H1 (cell line): Measurements from ENCODE around the gene POU2AF3. TPM values are rescaled to one million over a fixed set of nuclear protein-coding genes. Genes with fewer than 3 reads are reported as not detected.

Experiments
- CTCF ChIA-PET: fragments of 300-600 bp; sonication (Branson Sonifier 250); formaldehyde crosslinking; loops from one replicate; lab custom pipeline; 2021; ENCODE audit not compliant: partially characterized antibody; lab: Charles Lee
- POLR2A ChIA-PET: fragments of 300-600 bp; sonication (Branson Sonifier 250); formaldehyde crosslinking; loops from one replicate; lab custom pipeline; 2021; ENCODE audit warnings: inconsistent platforms; ENCODE audit not compliant: partially characterized antibody; lab: Charles Lee
- DNase-seq, 2 experiments: peaks; one replicate each; pipeline versions ENCODE4 v3.0.0 to v3.0.0-alpha.2; 2010 to 2022; ENCODE audit warnings: low spot score in 2 of 2, low read depth in 1 of 2, mixed read lengths in 1 of 2
- FAIRE-seq: peaks from 2 replicates; lab custom pipeline; 2011; peaks lifted over from hg19 to GRCh38; lab: Jason Lieb, UNC
- H2AFZ ChIP-seq: 2 replicates; pipeline ENCODE4 v1.8.1; 2012; ENCODE audit warnings: low read length, inconsistent platforms
- H2AK5ac ChIP-seq: 2 replicates; pipeline ENCODE4 v1.6.1; 2013; ENCODE audit warnings: low read depth, low read length
- H2BK120ac ChIP-seq: replicated peaks from 2 replicates; pipeline ENCODE3; 2013; ENCODE audit warnings: low read depth, low read length, inconsistent platforms
- H2BK12ac ChIP-seq: 2 replicates; pipeline ENCODE4 v1.6.1; 2013; ENCODE audit warnings: low read depth, low read length
- H2BK15ac ChIP-seq: 2 replicates; pipeline ENCODE4 v1.6.1; 2013; ENCODE audit warnings: low read length
- H2BK20ac ChIP-seq: 2 replicates; pipeline ENCODE4 v1.6.1; 2013; ENCODE audit warnings: low read length
- H2BK5ac ChIP-seq: 2 replicates; pipeline ENCODE4 v1.6.1; 2013; ENCODE audit warnings: low read depth, low read length
- H3K14ac ChIP-seq: 2 replicates; pipeline ENCODE4 v1.6.1; 2013; ENCODE audit warnings: inconsistent platforms; ENCODE audit not compliant: insufficient read length
- H3K18ac ChIP-seq: 2 replicates; pipeline ENCODE4 v1.6.1; 2013; ENCODE audit warnings: low read length; ENCODE audit errors: extremely low read depth
- H3K23ac ChIP-seq: 2 replicates; pipeline ENCODE4 v1.6.1; 2013; ENCODE audit warnings: inconsistent platforms; ENCODE audit not compliant: insufficient read length
- H3K23me2 ChIP-seq: 2 replicates; pipeline ENCODE4 v1.6.1; 2013; ENCODE audit warnings: low read depth, low read length
- H3K27ac ChIP-seq: 2 replicates; pipeline ENCODE4 v1.6.1; 2011; ENCODE audit warnings: low read depth, low read length, inconsistent platforms
- H3K27me3 ChIP-seq, 4 experiments: replicated peaks in 1 of 4; 1 replicate in 1 of 4; 2 replicates in 3 of 4; pipeline versions ENCODE4 v1.6.1 to v1.8.1; 2011 to 2013; ENCODE audit warnings: low read length in 3 of 4, mild to moderate bottlenecking in 3 of 4, inconsistent platforms in 2 of 4, mixed read lengths in 2 of 4, moderate library complexity in 1 of 4; ENCODE audit not compliant: control insufficient read depth in 3 of 4, insufficient read depth in 3 of 4; ENCODE audit errors: extremely low read depth in 1 of 4
- H3K36me3 ChIP-seq, 4 experiments: 2 replicates each; pipeline versions ENCODE4 v1.6.1 to v1.8.1; 2011 to 2013; ENCODE audit warnings: mild to moderate bottlenecking in 4 of 4, low read length in 3 of 4, moderate library complexity in 2 of 4, control low read depth in 1 of 4, inconsistent platforms in 1 of 4; ENCODE audit not compliant: insufficient read depth in 4 of 4, control insufficient read depth in 2 of 4
- H3K4ac ChIP-seq: replicated peaks from 2 replicates; pipeline ENCODE3; 2013; ENCODE audit warnings: low read length, low read depth, mixed read lengths, inconsistent platforms; ENCODE audit not compliant: insufficient read length
- H3K4me1 ChIP-seq, 4 experiments: replicated peaks in 1 of 4; 1 replicate in 1 of 4; 2 replicates in 3 of 4; pipeline versions ENCODE4 v1.6.1 to v1.8.1; 2011 to 2013; ENCODE audit warnings: low read length in 3 of 4, inconsistent platforms in 2 of 4, mixed read lengths in 1 of 4; ENCODE audit not compliant: insufficient read depth in 4 of 4, control insufficient read depth in 3 of 4
- H3K4me2 ChIP-seq, 2 experiments: 2 replicates each; pipeline versions ENCODE4 v1.6.1 to v1.8.1; 2011 to 2013; ENCODE audit warnings: low read depth in 2 of 2, low read length in 2 of 2, control low read depth in 1 of 2, inconsistent platforms in 1 of 2, mild to moderate bottlenecking in 1 of 2; ENCODE audit not compliant: insufficient read depth in 1 of 2
- H3K4me3 ChIP-seq, 4 experiments: fragments of 200-600, 300-600 bp in 1 of 4; sonication (generic), shearing (Covaris generic), sonication (Bioruptor Twin) in 1 of 4; 2 replicates each; pipeline versions ENCODE4 v1.5.1 to v1.8.1; 2011 to 2016; ENCODE audit warnings: low read length in 4 of 4, low read depth in 3 of 4, control low read depth in 2 of 4, inconsistent platforms in 2 of 4, mild to moderate bottlenecking in 2 of 4, mixed read lengths in 1 of 4, moderate library complexity in 1 of 4; ENCODE audit not compliant: insufficient read depth in 2 of 4; ENCODE audit errors: extremely low read depth in 1 of 4
- H3K56ac ChIP-seq: replicated peaks from 2 replicates; pipeline ENCODE3; 2013; ENCODE audit warnings: low read depth, mild to moderate bottlenecking, mixed read lengths, low read length, inconsistent platforms; ENCODE audit not compliant: insufficient read length
- H3K79me1 ChIP-seq: 2 replicates; pipeline ENCODE4 v1.6.1; 2013; ENCODE audit warnings: low read depth, low read length, control low read depth
- H3K79me2 ChIP-seq, 2 experiments: 2 replicates each; pipeline versions ENCODE4 v1.6.1 to v1.8.1; 2012 to 2013; ENCODE audit warnings: low read length in 2 of 2, mild to moderate bottlenecking in 2 of 2, inconsistent platforms in 1 of 2; ENCODE audit not compliant: insufficient read depth in 2 of 2, control insufficient read depth in 1 of 2
- H3K9ac ChIP-seq, 4 experiments: replicated peaks in 1 of 4; 1 replicate in 1 of 4; 2 replicates in 3 of 4; pipeline versions ENCODE4 v1.6.1 to v1.8.1; 2011 to 2013; ENCODE audit warnings: low read depth in 3 of 4, low read length in 3 of 4, control low read depth in 2 of 4, mild to moderate bottlenecking in 2 of 4, moderate library complexity in 2 of 4, inconsistent platforms in 1 of 4; ENCODE audit errors: extremely low read depth in 1 of 4
- H3K9me3 ChIP-seq, 2 experiments: 2 replicates each; pipeline versions ENCODE4 v1.6.1 to v1.8.1; 2012 to 2013; ENCODE audit warnings: mild to moderate bottlenecking in 2 of 2, moderate library complexity in 2 of 2, control low read depth in 1 of 2, inconsistent platforms in 1 of 2, low read depth in 1 of 2, low read length in 1 of 2, mixed read lengths in 1 of 2; ENCODE audit not compliant: insufficient read depth in 2 of 2
- H4K20me1 ChIP-seq, 2 experiments: replicated peaks in 1 of 2; 2 replicates each; pipeline versions ENCODE3 to v1.8.1; 2011 to 2013; ENCODE audit warnings: inconsistent platforms in 2 of 2, low read length in 2 of 2, mild to moderate bottlenecking in 1 of 2; ENCODE audit not compliant: insufficient read depth in 2 of 2, control insufficient read depth in 1 of 2
- H4K5ac ChIP-seq: 2 replicates; pipeline ENCODE4 v1.6.1; 2013; ENCODE audit warnings: low read length, low read depth, mixed read lengths, inconsistent platforms; ENCODE audit not compliant: insufficient read length
- H4K8ac ChIP-seq: 2 replicates; pipeline ENCODE4 v1.8.0; 2013; ENCODE audit warnings: mild to moderate bottlenecking, moderate library complexity, low read length, inconsistent platforms; ENCODE audit not compliant: insufficient read depth; ENCODE audit errors: extremely low read depth
- H4K91ac ChIP-seq: replicated peaks from 2 replicates; pipeline ENCODE3; 2013; ENCODE audit warnings: low read length, mixed read lengths, inconsistent platforms; ENCODE audit not compliant: insufficient read length
- BACH1 ChIP-seq: IDR thresholded peaks from 2 replicates; pipeline ENCODE4 v1.6.1; 2012; ENCODE audit warnings: low read length, improper control_type of control experiment
- BRCA1 ChIP-seq: IDR thresholded peaks from 2 replicates; pipeline ENCODE4 v1.6.1; 2012; ENCODE audit warnings: low read depth, low read length, improper control_type of control experiment
- JUN ChIP-seq: IDR thresholded peaks from 2 replicates; pipeline ENCODE4 v1.6.1; 2011; ENCODE audit warnings: low read depth, mild to moderate bottlenecking, improper control_type of control experiment, low read length
- MAFK ChIP-seq: IDR thresholded peaks from 2 replicates; pipeline ENCODE4 v1.6.1; 2012; ENCODE audit warnings: low read depth, mild to moderate bottlenecking, improper control_type of control experiment, low read length
- RAD21 ChIP-seq, 2 experiments: IDR thresholded peaks in 1 of 2; conservative IDR thresholded peaks in 1 of 2; 2 replicates each; pipeline ENCODE4 v1.6.1; 2011; ENCODE audit warnings: low read depth in 2 of 2, low read length in 2 of 2, improper control_type of control experiment in 1 of 2, inconsistent platforms in 1 of 2, mild to moderate bottlenecking in 1 of 2, moderate library complexity in 1 of 2
- RFX5 ChIP-seq: IDR thresholded peaks from 2 replicates; pipeline ENCODE4 v1.6.1; 2011; ENCODE audit warnings: low read depth, low read length, improper control_type of control experiment, borderline replicate concordance
- SP1 ChIP-seq: IDR thresholded peaks from 2 replicates; pipeline ENCODE4 v1.6.1; 2011; ENCODE audit warnings: low read depth, low read length
- SRF ChIP-seq: IDR thresholded peaks from 2 replicates; pipeline ENCODE4 v1.6.1; 2011; ENCODE audit warnings: mild to moderate bottlenecking, low read depth, low read length, moderate library complexity
- SUZ12 ChIP-seq: fragments of 200-600 bp; sonication (generic); IDR thresholded peaks from 2 replicates; pipeline ENCODE4 v1.6.1; 2012; ENCODE audit warnings: mild to moderate bottlenecking, inconsistent platforms, low read length, moderate library complexity, mixed read lengths
- TAF1 ChIP-seq: IDR thresholded peaks from 2 replicates; pipeline ENCODE4 v1.6.1; 2011; ENCODE audit warnings: mild to moderate bottlenecking, low read depth, low read length
- TAF7 ChIP-seq: optimal IDR thresholded peaks from 2 replicates; pipeline ENCODE3; 2011; ENCODE audit warnings: low read depth, mild to moderate bottlenecking, inconsistent platforms, low read length, moderate library complexity, borderline replicate concordance
- TCF12 ChIP-seq: IDR thresholded peaks from 2 replicates; pipeline ENCODE4 v1.6.1; 2011; ENCODE audit warnings: low read depth, mild to moderate bottlenecking, low read length
- TEAD4 ChIP-seq: IDR thresholded peaks from 2 replicates; pipeline ENCODE4 v1.6.1; 2012; ENCODE audit warnings: low read depth, low read length, inconsistent platforms, mixed read lengths
- whole genome bisulfite sequencing, 2 experiments: shearing (Covaris generic) in 1 of 2; methylation state at CpG; one replicate each; pipeline versions ENCODE4 v1.1.6 to v1.1.7; 2013 to 2015; ENCODE audit warnings: low lambda C conversion rate in 2 of 2, mixed read lengths in 2 of 2, inconsistent platforms in 1 of 2, low coverage in 1 of 2, missing lambda C conversion rate in 1 of 2; ENCODE audit not compliant: insufficient replicate concordance in 2 of 2, insufficient coverage in 1 of 2, insufficient read length in 1 of 2; ENCODE audit errors: extremely low coverage in 1 of 2, missing lambda C conversion rate in 1 of 2; 5-methylcytosine and 5-hydroxymethylcytosine counted together
- polyA plus RNA-seq, 7 experiments: library from polyadenylated mRNA; depleted of rRNA in 3 of 7; stranded (reverse) in 5 of 7; unstranded in 2 of 7; fragments of >200 nt in 5 of 7; fragments of 200-250 nt in 2 of 7; gene quantifications; 1 replicate in 5 of 7; 2 replicates in 1 of 7; 4 replicates in 1 of 7; pipeline versions ENCODE4 v1.2.1 to v1.2.3, GENCODE V29; 2011 to 2013; ENCODE audit warnings: missing spikeins in 2 of 7, mixed read lengths in 2 of 7
- total RNA-seq: library from RNA; stranded (reverse); fragmentation: NEBNext Ultra II Directional; extraction: Animal tissue kit (Norgen Biotek cat#: 25700); gene quantifications from 2 replicates; pipeline ENCODE4 v1.2.1, GENCODE V29; 2021

The POU2AF3 gene
- total and polyA plus RNA-seq, 2 of the 8 experiments (the other 6 are each of a cell fraction or from before 2014, with no cell fraction given) = 1.2 to 5.7 TPM

DNA sequence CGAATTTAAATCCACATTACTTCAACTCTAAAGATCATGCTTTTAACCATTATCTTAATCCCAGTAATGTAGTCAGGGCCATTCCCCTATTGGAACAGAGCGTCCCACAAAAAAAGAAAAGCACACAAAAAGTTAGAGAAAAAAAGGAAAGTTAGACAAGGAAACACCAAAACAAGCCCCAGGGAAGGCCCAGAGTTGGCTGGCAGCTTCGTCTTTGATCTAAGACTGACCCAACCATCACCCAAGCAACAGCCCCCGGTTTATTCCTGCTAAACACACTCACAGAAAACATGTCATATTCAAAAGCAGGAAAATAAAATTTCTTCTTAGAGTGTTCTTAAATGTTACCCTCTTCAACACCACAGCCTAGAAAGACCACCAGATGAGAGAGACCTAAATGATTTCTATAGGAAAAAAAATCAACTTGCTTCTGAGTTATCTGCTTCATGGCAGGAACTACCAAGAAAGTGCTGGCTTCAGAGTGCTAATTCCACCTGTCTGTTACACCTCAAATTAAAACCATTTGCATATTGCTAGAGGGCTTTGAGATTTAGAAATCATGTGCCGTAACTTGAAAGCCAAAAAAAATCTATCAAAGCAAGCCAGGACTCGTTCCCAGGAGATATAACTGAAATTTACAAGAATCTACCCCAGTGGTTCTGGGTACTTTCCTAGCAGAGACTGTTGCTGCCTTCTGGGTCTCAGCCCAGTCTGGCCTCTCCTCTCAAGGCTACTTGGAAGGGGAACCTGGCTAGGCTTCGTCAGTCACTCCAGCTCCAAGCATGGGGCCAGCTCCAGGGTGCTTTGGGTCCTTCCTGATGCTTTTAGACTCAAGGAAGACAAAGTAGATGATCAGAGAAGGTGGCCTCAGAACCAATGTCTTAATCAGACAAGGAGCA lies 31.2 kb downstream of the POU2AF3 start:
- no peaks in the 10 kb centered on the region for H4K20me1 ChIP-seq
- H2BK15ac ChIP-seq = no peak overlapping the region
- ChIA-PET POLR2A (no interaction called here), CTCF (interaction anchor here (0.8 to 1.1 kb wide), 2 partner anchors 28 to 100 kb away, joined by 3 to 4 read pairs; no protein-coding TSS in a partner anchor)
- H3K27ac ChIP-seq = no peak overlapping the region
- H2AFZ ChIP-seq = no peak overlapping the region
- no peaks in the 10 kb centered on the region for H3K79me2 ChIP-seq
- peaks cover 0 to 4% (median 0%) of the 10 kb centered on the region in 4 experiments; a peak in 1 of 7 replicates for H3K4me1 ChIP-seq
- no peak overlapping the region for H4K5ac ChIP-seq
- H3K18ac ChIP-seq = no peak overlapping the region
- no peaks in the 10 kb centered on the region for H3K36me3 ChIP-seq
- no peak overlapping the region for H3K9ac ChIP-seq
- H3K23me2 ChIP-seq = no peaks in the 10 kb centered on the region
- H4K91ac ChIP-seq = no peak overlapping the region
- H3K79me1 ChIP-seq = no peaks in the 10 kb centered on the region
- no peak for DNase-seq
- H3K56ac ChIP-seq = no peak overlapping the region
- H3K23ac ChIP-seq = no peak overlapping the region
- no peaks in the 10 kb centered on the region for H3K9me3 ChIP-seq
- H2BK20ac ChIP-seq = no peak overlapping the region
- no peak for FAIRE-seq
- H3K4ac ChIP-seq = no peak overlapping the region
- H2AK5ac ChIP-seq = no peak overlapping the region
- no peaks in the 10 kb centered on the region for H3K27me3 ChIP-seq
- H3K4me2 ChIP-seq = no peak overlapping the region
- H2BK12ac ChIP-seq = no peak overlapping the region
- H3K14ac ChIP-seq = no peak overlapping the region
- H3K4me3 ChIP-seq = no peak overlapping the region
- 91% methylated on average over 7 of the region's 7 CpGs; no CpG with 5 or more reads in 1 of the 2 experiments for WGBS, 2 experiments
- H2BK120ac ChIP-seq = no peak overlapping the region
- H2BK5ac ChIP-seq = no peak overlapping the region
- H4K8ac ChIP-seq = no peak overlapping the region
- TF ChIP-seq TCF12 (no peak), SRF (no peak), TEAD4 (no peak), SUZ12 (no peak), SP1 (no peak), MAFK (no peak), TAF1 (no peak), RFX5 (no peak), RAD21 (IDR thresholded peaks at IDR 0.05 in 1 of 2, conservative IDR thresholded peaks at IDR 0.05 in 1 of 2; ENCODE audit: low read depth in 2 of 2, low read length in 2 of 2) (no peak), BRCA1 (no peak), TAF7 (no peak), BACH1 (no peak), JUN (no peak)
